Measurements from ENCODE around the gene PHACTR1. TPM values are rescaled to one million over a fixed set of nuclear protein-coding genes. Genes with fewer than 3 reads are reported as not detected.

The PHACTR1 gene
- polyA plus RNA-seq, 1 of the 3 experiments (the other 2 are of a cell fraction), result 0.12 TPM

GRCh38 chr6:13327691-13328075 lies 611.1 kb downstream of the PHACTR1 start:
- H3K9me3 ChIP-seq, result no peaks in the 10 kb centered on the region
- peak overlapping the region; percentile 85 for H3K9ac ChIP-seq
- H2AFZ ChIP-seq (ENCODE audit: low read depth), result peak overlapping the region; percentile 84
- peak overlapping the region; percentile 88 to 96 for H3K4me3 ChIP-seq (ENCODE audit: low read depth in 2 of 2, low read length in 1 of 2)
- H3K27ac ChIP-seq (ENCODE audit: low read depth in 2 of 2, low read length in 1 of 2), result peak overlapping the region; percentile 86 to 97
- no peaks in the 10 kb centered on the region for H3K9me2 ChIP-seq
- no peaks in the 10 kb centered on the region for H4K20me1 ChIP-seq (ENCODE audit: insufficient read depth)
- H3K4me2 ChIP-seq, result peak overlapping the region; percentile 95
- H3K4me1 ChIP-seq (ENCODE audit: control insufficient read depth in 1 of 2, insufficient read depth in 2 of 2, low read depth in 1 of 2, low read length in 1 of 2), result peaks cover 4 to 12% of the 10 kb centered on the region in 2 experiments; a peak in 3 of 4 replicates
- no peak for DNase-seq
- ChIA-PET POLR2A (interaction anchor here (0.6 to 3.0 kb wide), 3 partner anchors 308 to 416 kb away, joined by 3 to 18 read pairs (median 5); no protein-coding TSS in a partner anchor), CTCF (interaction anchor here (1.3 to 11.4 kb wide), 5 partner anchors 10 to 415 kb away, joined by 3 to 143 read pairs (median 5); partner anchors contain the start of gene SIRT5)
- WGBS (ENCODE audit: low lambda C conversion rate), result 0% methylated on average over 10 of the region's 10 CpGs
- H3K36me3 ChIP-seq (replicated peaks in 1 of 2; ENCODE audit: control insufficient read depth in 1 of 2, insufficient read depth in 2 of 2, low read length in 1 of 2), result peaks cover 25 to 26% of the 10 kb centered on the region in 2 experiments
- H3F3A ChIP-seq (replicated peaks; ENCODE audit: insufficient read depth), result peaks cover 8% of the 10 kb centered on the region
- TF ChIP-seq FOXJ3 (CRISPR knock-in tag; IDR thresholded peaks at IDR 0.05) (no peak), RCOR1 (IDR thresholded peaks at IDR 0.05; ENCODE audit: low read length) (no peak), RAD21 (IDR thresholded peaks at IDR 0.05; ENCODE audit: low read length) (no peak), MEF2A (IDR thresholded peaks at IDR 0.05; ENCODE audit: borderline replicate concordance, low read depth) (no peak), NRF1 (IDR thresholded peaks at IDR 0.05; ENCODE audit: low read depth, low read length) (no peak), TAF1 (IDR thresholded peaks at IDR 0.05; ENCODE audit: borderline replicate concordance, low read depth, low read length) (no peak), GABPA (IDR thresholded peaks at IDR 0.05; ENCODE audit: low read depth) (no peak), FOSL2 (IDR thresholded peaks at IDR 0.05; ENCODE audit: borderline replicate concordance, low read depth) (no peak), USF2 (IDR thresholded peaks at IDR 0.05; ENCODE audit: borderline replicate concordance, low read depth, low read length) (no peak), EP300 (IDR thresholded peaks at IDR 0.05; ENCODE audit: borderline replicate concordance in 1 of 2, low read depth in 1 of 2, low read length in 1 of 2) (no peak), USF1 (IDR thresholded peaks at IDR 0.05; ENCODE audit: borderline replicate concordance, low read depth) (no peak), POLR2AphosphoS5 (IDR thresholded peaks at IDR 0.05; ENCODE audit: low read depth, low read length) (no peak), EZH2phosphoT487 (IDR thresholded peaks at IDR 0.05; ENCODE audit: borderline replicate concordance, low read depth) (no peak)
- TF ChIP-seq, protein P1, sequence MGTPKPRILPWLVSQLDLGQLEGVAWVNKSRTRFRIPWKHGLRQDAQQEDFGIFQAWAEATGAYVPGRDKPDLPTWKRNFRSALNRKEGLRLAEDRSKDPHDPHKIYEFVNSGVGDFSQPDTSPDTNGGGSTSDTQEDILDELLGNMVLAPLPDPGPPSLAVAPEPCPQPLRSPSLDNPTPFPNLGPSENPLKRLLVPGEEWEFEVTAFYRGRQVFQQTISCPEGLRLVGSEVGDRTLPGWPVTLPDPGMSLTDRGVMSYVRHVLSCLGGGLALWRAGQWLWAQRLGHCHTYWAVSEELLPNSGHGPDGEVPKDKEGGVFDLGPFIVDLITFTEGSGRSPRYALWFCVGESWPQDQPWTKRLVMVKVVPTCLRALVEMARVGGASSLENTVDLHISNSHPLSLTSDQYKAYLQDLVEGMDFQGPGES (IDR thresholded peaks at IDR 0.05; ENCODE audit: low read depth, low read length), result no peak
- TF ChIP-seq, protein P2, sequence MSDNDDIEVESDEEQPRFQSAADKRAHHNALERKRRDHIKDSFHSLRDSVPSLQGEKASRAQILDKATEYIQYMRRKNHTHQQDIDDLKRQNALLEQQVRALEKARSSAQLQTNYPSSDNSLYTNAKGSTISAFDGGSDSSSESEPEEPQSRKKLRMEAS (IDR thresholded peaks at IDR 0.05; ENCODE audit: low read depth), result no peak
- TF ChIP-seq, protein P3, sequence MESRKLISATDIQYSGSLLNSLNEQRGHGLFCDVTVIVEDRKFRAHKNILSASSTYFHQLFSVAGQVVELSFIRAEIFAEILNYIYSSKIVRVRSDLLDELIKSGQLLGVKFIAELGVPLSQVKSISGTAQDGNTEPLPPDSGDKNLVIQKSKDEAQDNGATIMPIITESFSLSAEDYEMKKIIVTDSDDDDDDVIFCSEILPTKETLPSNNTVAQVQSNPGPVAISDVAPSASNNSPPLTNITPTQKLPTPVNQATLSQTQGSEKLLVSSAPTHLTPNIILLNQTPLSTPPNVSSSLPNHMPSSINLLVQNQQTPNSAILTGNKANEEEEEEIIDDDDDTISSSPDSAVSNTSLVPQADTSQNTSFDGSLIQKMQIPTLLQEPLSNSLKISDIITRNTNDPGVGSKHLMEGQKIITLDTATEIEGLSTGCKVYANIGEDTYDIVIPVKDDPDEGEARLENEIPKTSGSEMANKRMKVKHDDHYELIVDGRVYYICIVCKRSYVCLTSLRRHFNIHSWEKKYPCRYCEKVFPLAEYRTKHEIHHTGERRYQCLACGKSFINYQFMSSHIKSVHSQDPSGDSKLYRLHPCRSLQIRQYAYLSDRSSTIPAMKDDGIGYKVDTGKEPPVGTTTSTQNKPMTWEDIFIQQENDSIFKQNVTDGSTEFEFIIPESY (IDR thresholded peaks at IDR 0.05; ENCODE audit: borderline replicate concordance, low read depth), result no peak
- no peaks in the 10 kb centered on the region for H3K27me3 ChIP-seq (ENCODE audit: insufficient read depth)
- H3K79me2 ChIP-seq (ENCODE audit: insufficient read depth), result peaks cover 20% of the 10 kb centered on the region

Data from SK-N-SH (cell line).